ENCODE measurements around the gene ARF3. TPM values are rescaled to one million over a fixed set of nuclear protein-coding genes. Genes with fewer than 3 reads are reported as not detected.

The ARF3 gene
- total and polyA plus RNA-seq, 9 of the 15 experiments (the other 6 are each of a cell fraction or from before 2014, with no cell fraction given) = 5.9 to 170 (median 64.4) TPM

GRCh38 chr12:48901278-48901677, 56.0 kb downstream of the ARF3 start (continued):
- TF ChIP-seq ZNF561 (CRISPR knock-in tag; conservative IDR thresholded peaks at IDR 0.05) = no peak
- TF ChIP-seq CLOCK (CRISPR knock-in tag; IDR thresholded peaks at IDR 0.05; ENCODE audit: borderline replicate concordance) = no peak
- TF ChIP-seq POLR2AphosphoS5 (IDR thresholded peaks at IDR 0.05; ENCODE audit: control insufficient read depth, insufficient read depth, low read depth, low read length) = no peak
- TF ChIP-seq ZNF449 (CRISPR knock-in tag; IDR thresholded peaks at IDR 0.05) = no peak
- TF ChIP-seq SFPQ (IDR thresholded peaks at IDR 0.05; ENCODE audit: low read depth, low read length) = no peak
- no peak for TF ChIP-seq HNRNPL (IDR thresholded peaks at IDR 0.05; ENCODE audit: low read depth, low read length)
- TF ChIP-seq EP300 (IDR thresholded peaks at IDR 0.05; ENCODE audit: low read length) = no peak
- no peak for TF ChIP-seq RBM34 (IDR thresholded peaks at IDR 0.05; ENCODE audit: borderline replicate concordance, insufficient read depth, low read length)
- no peak for TF ChIP-seq PHB (CRISPR knock-in tag; IDR thresholded peaks at IDR 0.05)
- no peak for TF ChIP-seq ZNF431 (CRISPR knock-in tag; IDR thresholded peaks at IDR 0.05)

All from K562 (cell line).